ENCODE results near the gene RNASE13.

The RNASE13 gene

GRCh38 chr14:21069388-21070082 is 34.9 kb upstream of the RNASE13 start (continued):
- TF ChIP-seq KLF9 (tag by site-specific recombination; IDR thresholded peaks at IDR 0.05; ENCODE audit: low read depth) (0 out of 2 replicates have a peak, but pooled peaks have one; percentile 9), PATZ1 (tag by site-specific recombination; IDR thresholded peaks at IDR 0.05) (peak; percentile 37; the same call in 1 of the 2 replicates), ZNF596 (tag by site-specific recombination; IDR thresholded peaks at IDR 0.05) (no peak), ZNF544 (tag by site-specific recombination; IDR thresholded peaks at IDR 0.05) (no peak), ZNF366 (tag by site-specific recombination; conservative IDR thresholded peaks at IDR 0.05) (no peak), ZNF398 (tag by site-specific recombination; IDR thresholded peaks at IDR 0.05) (no peak), ZBTB20 (tag by site-specific recombination; IDR thresholded peaks at IDR 0.05) (peak; percentile 97; the same call in 1 of the 2 replicates), KLF8 (tag by site-specific recombination; IDR thresholded peaks at IDR 0.05) (peak; percentile 44), ZNF146 (tag by site-specific recombination; IDR thresholded peaks at IDR 0.05) (no peak), GLIS1 (tag by site-specific recombination; IDR thresholded peaks at IDR 0.05) (peak; percentile 51), PRDM4 (tag by site-specific recombination; IDR thresholded peaks at IDR 0.05) (no peak), ZEB2 (tag by site-specific recombination; IDR thresholded peaks at IDR 0.05) (peak; percentile 34), SETDB1 (IDR thresholded peaks at IDR 0.05; ENCODE audit: insufficient read length, low read length) (no peak), ZNF16 (tag by site-specific recombination; IDR thresholded peaks at IDR 0.05; ENCODE audit: low read depth) (no peak), ZNF658 (tag by site-specific recombination; IDR thresholded peaks at IDR 0.05) (no peak), ZSCAN5A (tag by site-specific recombination; IDR thresholded peaks at IDR 0.05) (no peak), ZNF280D (tag by site-specific recombination; IDR thresholded peaks at IDR 0.05) (no peak), ZNF169 (tag by site-specific recombination; IDR thresholded peaks at IDR 0.05) (no peak), INSM2 (tag by site-specific recombination; IDR thresholded peaks at IDR 0.05) (no peak), ZNF10 (tag by site-specific recombination; IDR thresholded peaks at IDR 0.05) (no peak), ZNF394 (tag by site-specific recombination; IDR thresholded peaks at IDR 0.05; ENCODE audit: borderline replicate concordance) (no peak), ZNF48 (tag by site-specific recombination; IDR thresholded peaks at IDR 0.05) (no peak), ZNF571 (tag by site-specific recombination; IDR thresholded peaks at IDR 0.05) (no peak), GLIS2 (tag by site-specific recombination; IDR thresholded peaks at IDR 0.05) (no peak; the same call in 1 of the 2 replicates), ZNF354C (tag by site-specific recombination; IDR thresholded peaks at IDR 0.05; ENCODE audit: borderline replicate concordance, low read depth) (no peak), ZNF133 (tag by site-specific recombination; IDR thresholded peaks at IDR 0.05) (no peak), ZNF501 (tag by site-specific recombination; IDR thresholded peaks at IDR 0.05) (no peak)

Data from HEK293 (cell line).